H9 (cell line): ENCODE data around the gene PEAK3. TPM values are rescaled to one million over a fixed set of nuclear protein-coding genes. Genes with fewer than 3 reads are reported as not detected.

Source experiments
- DNase-seq: peaks from one replicate; pipeline ENCODE4 v3.0.0-alpha.2; 2017
- H2AFZ ChIP-seq: one replicate; pipeline ENCODE4 v1.6.1; 2013; ENCODE audit warnings: mild to moderate bottlenecking, low read length, control low read depth, moderate library complexity
- H2AK5ac ChIP-seq: 2 replicates; pipeline ENCODE4 v1.6.1; 2013; ENCODE audit warnings: low read length, control low read depth, mixed read lengths; ENCODE audit not compliant: insufficient read length
- H2BK120ac ChIP-seq: one replicate; pipeline ENCODE4 v1.6.1; 2013; ENCODE audit warnings: low read depth, mild to moderate bottlenecking, low read length, control low read depth, inconsistent platforms; ENCODE audit not compliant: poor library complexity, severe bottlenecking
- H2BK12ac ChIP-seq: 2 replicates; pipeline ENCODE4 v1.6.1; 2013; ENCODE audit warnings: low read length, control low read depth, mixed read lengths, low read depth; ENCODE audit not compliant: insufficient read length
- H2BK15ac ChIP-seq: 2 replicates; pipeline ENCODE4 v1.6.1; 2013; ENCODE audit warnings: low read depth, low read length, control low read depth
- H2BK20ac ChIP-seq: one replicate; pipeline ENCODE4 v1.6.1; 2013; ENCODE audit warnings: low read depth, mild to moderate bottlenecking, low read length, control low read depth, inconsistent platforms; ENCODE audit not compliant: poor library complexity, severe bottlenecking
- H2BK5ac ChIP-seq: 2 replicates; pipeline ENCODE4 v1.6.1; 2013; ENCODE audit warnings: low read length, control low read depth, mixed read lengths; ENCODE audit not compliant: insufficient read length
- H3K14ac ChIP-seq: 2 replicates; pipeline ENCODE4 v1.6.1; 2013; ENCODE audit warnings: low read length, control low read depth; ENCODE audit not compliant: insufficient read depth
- H3K18ac ChIP-seq: 2 replicates; pipeline ENCODE4 v1.6.1; 2013; ENCODE audit warnings: low read depth, mild to moderate bottlenecking, mixed read lengths, low read length, control low read depth; ENCODE audit not compliant: insufficient read length
- H3K23ac ChIP-seq: 2 replicates; pipeline ENCODE4 v1.6.1; 2013; ENCODE audit warnings: low read length, control low read depth, mixed read lengths, low read depth; ENCODE audit not compliant: insufficient read length
- H3K23me2 ChIP-seq: 2 replicates; pipeline ENCODE4 v1.6.1; 2013; ENCODE audit warnings: low read depth, mild to moderate bottlenecking, mixed read lengths, low read length, control low read depth; ENCODE audit not compliant: insufficient read length, poor library complexity, severe bottlenecking
- H3K27ac ChIP-seq: 2 replicates; pipeline ENCODE4 v1.5.1; 2013; ENCODE audit warnings: low read length, control low read depth, mixed read lengths, low read depth; ENCODE audit not compliant: insufficient read length
- H3K27me3 ChIP-seq: 2 replicates; pipeline ENCODE4 v1.6.1; 2013; ENCODE audit warnings: low read length, control low read depth, inconsistent platforms; ENCODE audit not compliant: insufficient read depth
- H3K4ac ChIP-seq: 2 replicates; pipeline ENCODE4 v1.6.1; 2013; ENCODE audit warnings: low read depth, mild to moderate bottlenecking, control low read depth, inconsistent platforms, low read length, moderate library complexity
- H3K4me1 ChIP-seq: 2 replicates; pipeline ENCODE4 v1.6.1; 2013; ENCODE audit warnings: low read length, control low read depth, inconsistent platforms; ENCODE audit not compliant: insufficient read depth
- H3K4me2 ChIP-seq: 2 replicates; pipeline ENCODE4 v1.6.1; 2013; ENCODE audit warnings: low read length, control low read depth, mixed read lengths; ENCODE audit not compliant: insufficient read length, insufficient read depth
- H3K56ac ChIP-seq: 2 replicates; pipeline ENCODE4 v1.6.1; 2013; ENCODE audit warnings: low read depth, mild to moderate bottlenecking, mixed read lengths, low read length, control low read depth; ENCODE audit not compliant: insufficient read length
- H3K79me1 ChIP-seq: 2 replicates; pipeline ENCODE4 v1.6.1; 2013; ENCODE audit warnings: low read depth, mild to moderate bottlenecking, moderate library complexity, low read length, control low read depth, inconsistent platforms; ENCODE audit not compliant: insufficient read depth, poor library complexity, severe bottlenecking
- H3K79me2 ChIP-seq: 2 replicates; pipeline ENCODE4 v1.6.1; 2013; ENCODE audit warnings: low read length, control low read depth, inconsistent platforms; ENCODE audit not compliant: insufficient read depth
- H3K9ac ChIP-seq: 2 replicates; pipeline ENCODE4 v1.6.1; 2013; ENCODE audit warnings: low read length, control low read depth, mixed read lengths; ENCODE audit not compliant: insufficient read length; ENCODE audit errors: extremely low read depth
- H3K9me3 ChIP-seq: one replicate; pipeline ENCODE4 v1.6.1; 2013; ENCODE audit warnings: low read depth, low read length, inconsistent platforms; ENCODE audit not compliant: control insufficient read depth
- H3T11ph ChIP-seq: one replicate; pipeline ENCODE4 v1.6.1; 2013; ENCODE audit warnings: mild to moderate bottlenecking, low read length, control low read depth, inconsistent platforms
- H4K20me1 ChIP-seq: one replicate; pipeline ENCODE4 v1.6.1; 2013; ENCODE audit not compliant: control insufficient read depth, insufficient read length, insufficient read depth
- H4K5ac ChIP-seq: 2 replicates; pipeline ENCODE4 v1.6.1; 2013; ENCODE audit warnings: low read depth, mild to moderate bottlenecking, mixed read lengths, low read length, control low read depth; ENCODE audit not compliant: insufficient read length
- H4K8ac ChIP-seq: replicated peaks from 2 replicates; pipeline ENCODE4 v1.6.1; 2013; ENCODE audit warnings: low read length, control low read depth, mixed read lengths, low read depth; ENCODE audit not compliant: insufficient read length
- H4K91ac ChIP-seq: 2 replicates; pipeline ENCODE4 v1.6.1; 2013; ENCODE audit warnings: low read depth, mild to moderate bottlenecking, moderate library complexity, mixed read lengths, low read length, control low read depth; ENCODE audit not compliant: insufficient read length
- H3K27ac Mint-ChIP-seq, 3 experiments: 2 replicates in 2 of 3; 3 replicates in 1 of 3; pipeline ENCODE4 v1.8.0; 2020 to 2021; ENCODE audit warnings: mixed read lengths in 3 of 3, mild to moderate bottlenecking in 1 of 3, moderate library complexity in 1 of 3
- H3K27me3 Mint-ChIP-seq: 2 replicates; pipeline ENCODE4 v1.8.0; 2021; ENCODE audit warnings: low read depth, mild to moderate bottlenecking, moderate library complexity, mixed read lengths
- H3K36me3 Mint-ChIP-seq, 3 experiments: 2 replicates in 2 of 3; 3 replicates in 1 of 3; pipeline ENCODE4 v1.8.0; 2020 to 2021; ENCODE audit warnings: low read depth in 3 of 3, mixed read lengths in 3 of 3; ENCODE audit not compliant: insufficient read depth in 1 of 3
- H3K4me1 Mint-ChIP-seq, 2 experiments: 2 replicates each; pipeline ENCODE4 v1.8.0; 2020; ENCODE audit warnings: mixed read lengths in 2 of 2
- H3K4me3 Mint-ChIP-seq, 2 experiments: 2 replicates in 1 of 2; 3 replicates in 1 of 2; pipeline ENCODE4 v1.8.0; 2020 to 2021; ENCODE audit warnings: mild to moderate bottlenecking in 2 of 2, mixed read lengths in 2 of 2, moderate library complexity in 1 of 2
- H3K9me3 Mint-ChIP-seq, 2 experiments: 2 replicates in 1 of 2; 3 replicates in 1 of 2; pipeline ENCODE4 v1.8.0; 2020; ENCODE audit warnings: mild to moderate bottlenecking in 2 of 2, mixed read lengths in 2 of 2, moderate library complexity in 1 of 2
- CTCF ChIP-seq: fragments of 200-600 bp; sonication (generic); conservative IDR thresholded peaks from 3 replicates; pipeline ENCODE4 v1.8.0; 2021; ENCODE audit warnings: antibody characterized with exemption, mild to moderate bottlenecking
- WGBS: extraction: QIAGEN DNeasy Blood & Tissue Kit; methylation state at CpG from one replicate; pipeline ENCODE4 v1.1.7; 2013; ENCODE audit warnings: missing lambda C conversion rate, low lambda C conversion rate, mixed read lengths; ENCODE audit not compliant: insufficient read length; ENCODE audit errors: extremely low coverage; 5-methylcytosine and 5-hydroxymethylcytosine counted together
- total RNA-seq: library from RNA; stranded (reverse); gene quantifications from 2 replicates; pipeline ENCODE4 v1.2.1, GENCODE V29; 2021

PEAK3 gene
- total RNA-seq, 1 experiment from 2014 or later, result not detected

DNA sequence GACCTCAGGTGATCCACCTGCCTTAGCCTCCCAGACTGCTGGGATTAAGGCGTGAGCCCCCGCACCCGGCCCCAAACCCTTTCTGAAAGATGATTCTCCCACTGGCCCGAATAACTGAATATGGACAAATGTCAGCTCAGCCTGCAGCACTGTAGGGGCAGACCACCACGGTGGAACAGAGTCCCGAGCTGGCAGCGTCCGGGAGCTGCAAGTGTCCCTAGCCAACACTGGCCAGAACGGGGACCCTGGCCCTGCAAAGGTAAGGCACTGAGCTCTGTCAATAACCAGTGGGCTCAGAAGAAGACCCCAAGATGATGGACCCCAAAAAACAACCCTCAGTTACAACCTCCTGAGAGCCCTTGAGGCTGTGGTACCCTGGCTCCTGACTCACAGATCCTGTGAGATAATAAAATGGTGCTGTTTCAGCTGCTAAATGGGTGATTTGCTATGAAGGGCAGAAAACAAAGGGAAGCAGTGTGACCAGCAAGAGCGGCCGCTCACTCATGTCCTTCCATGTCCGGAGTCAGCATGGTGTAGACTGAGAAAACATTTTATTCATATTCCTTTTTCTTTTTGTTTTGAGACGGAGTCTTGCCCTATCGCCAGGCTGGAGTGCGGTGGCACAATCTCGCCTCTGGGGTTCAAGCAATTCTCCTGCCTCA lies 44.9 kb upstream of the PEAK3 start:
- Histone ChIP-seq H2AFZ (no peak overlapping the region), H2BK5ac (no peak overlapping the region), H3K27ac (no peak overlapping the region), H3K4me1 (peaks cover 5% of the 10 kb centered on the region; the same call in 1 of the 2 replicates), H3K79me2 (peaks cover 5% of the 10 kb centered on the region; the same call in 1 of the 2 replicates), H4K91ac (no peak overlapping the region), H4K8ac (no peak overlapping the region), H3K14ac (no peak overlapping the region), H4K5ac (no peak overlapping the region), H2BK120ac (no peak overlapping the region), H3K27me3 (no peaks in the 10 kb centered on the region), H3K4me2 (no peak overlapping the region), H3K9ac (no peak overlapping the region), H3K56ac (no peak overlapping the region), H3K23me2 (peaks cover 9% of the 10 kb centered on the region), H3K4ac (no peak overlapping the region), H2AK5ac (no peak overlapping the region), H3T11ph (no peak overlapping the region), H3K23ac (no peak overlapping the region), H4K20me1 (peaks cover 5% of the 10 kb centered on the region), H3K9me3 (no peaks in the 10 kb centered on the region), H2BK12ac (no peak overlapping the region), H3K18ac (no peak overlapping the region), H3K79me1 (no peaks in the 10 kb centered on the region), H2BK15ac (no peak overlapping the region), H2BK20ac (no peak overlapping the region)
- DNase-seq, result no peak
- Mint-ChIP-seq H3K9me3 (no peaks in the 10 kb centered on the region), H3K4me3 (peak overlapping the region; percentile 98 to 99), H3K27me3 (peaks cover 1% of the 10 kb centered on the region; the same call in 1 of the 2 replicates), H3K27ac (peak overlapping the region in 2 of 3 experiments; percentile 95; a peak in 5 of 7 replicates), H3K4me1 (peaks cover 35 to 41% of the 10 kb centered on the region in 2 experiments), H3K36me3 (peaks cover 7 to 41% (median 37%) of the 10 kb centered on the region in 3 experiments)
- TF ChIP-seq CTCF, result no peak
- WGBS, result no CpG with 5 or more reads among the region's 16 CpGs
